Adrenal gland (tissue), 12 donors: ENCODE measurements around the gene PTGDR2. TPM values are rescaled to one million over a fixed set of nuclear protein-coding genes. Genes with fewer than 3 reads are reported as not detected.

Experiments
- DNase-seq, 7 donors: peaks; one replicate each; pipeline ENCODE4 v3.0.0-alpha.2; 2019 to 2020
- H3K27ac ChIP-seq, 5 donors: fragments of 200-600 bp; sonication (generic) in 4 of 5; 1 replicate in 3 of 5; 2 replicates in 2 of 5; pipeline versions ENCODE4 v1.5.1 to v1.8.0; 2016 to 2020; ENCODE audit warnings: mild to moderate bottlenecking in 1 of 5
- H3K27me3 ChIP-seq: fragments of 200-600 bp; 2 replicates; pipeline ENCODE4 v1.8.0; 2021
- H3K36me3 ChIP-seq, 2 donors: fragments of 200-600 bp; replicated peaks in 1 of 2; 1 replicate in 1 of 2; 2 replicates in 1 of 2; pipeline versions ENCODE4 v1.5.1 to v1.8.0; 2018 to 2022
- H3K4me1 ChIP-seq, 2 donors: fragments of 200-600 bp; replicated peaks in 1 of 2; 1 replicate in 1 of 2; 2 replicates in 1 of 2; pipeline versions ENCODE4 v1.5.1 to v1.8.0; 2018 to 2021
- H3K4me3 ChIP-seq, 4 donors: fragments of 200-600 bp; sonication (generic) in 3 of 4; one replicate each; pipeline ENCODE4 v1.5.1; 2016 to 2018
- H3K9me3 ChIP-seq, 3 donors: fragments of 200-600 bp; sonication (generic) in 1 of 3; replicated peaks in 1 of 3; 1 replicate in 2 of 3; 2 replicates in 1 of 3; pipeline versions ENCODE4 v1.5.1 to v1.8.0; 2016 to 2021
- POLR2A ChIP-seq, 2 donors: fragments of 450-650 bp; IDR thresholded peaks; one replicate each; pipeline ENCODE4 v1.6.1; 2017; ENCODE audit warnings: antibody characterized with exemption in 2 of 2, mild to moderate bottlenecking in 2 of 2, moderate library complexity in 1 of 2
- WGBS, 4 donors: extraction: QIAGEN DNeasy Blood & Tissue Kit in 2 of 4; methylation state at CpG; one replicate each; pipeline versions ENCODE4 v1.1.5 to v1.1.7; 2013 to 2017; 5-methylcytosine and 5-hydroxymethylcytosine counted together
- intact Hi-C, 2 donors: fragments of 100-400 bp; cut with DNase I; formaldehyde crosslinking; loops; one replicate each; pipeline versions ENCODE4 v1.14.1 to v1.15.0; 2022 to 2023
- polyA plus RNA-seq, 3 donors: library from polyadenylated mRNA; stranded (reverse); fragments of 200-250 nt in 2 of 3; fragments of 350-450 nt in 1 of 3; fragmentation: Illumina TruSeq in 1 of 3; extraction: RNeasy Lipid Tissue Mini Kit (QIAGEN cat#74804) in 1 of 3; gene quantifications; one replicate each; pipeline ENCODE4 v1.2.3, GENCODE V29; 2013 to 2014
- total RNA-seq, 9 donors: library from RNA; depleted of rRNA in 4 of 9; stranded (reverse); fragments of >200 nt in 4 of 9; fragments of 120-200 nt in 1 of 9; fragmentation: NEBNext Ultra II Directional in 1 of 9; extraction: Animal tissue kit (Norgen Biotek cat#: 25700) in 1 of 9; gene quantifications; one replicate each; pipeline versions ENCODE4 v1.1.0 to v1.2.4, GENCODE V29; 2013 to 2023
- TF ChIP-seq, protein P1 (sequence below), 6 experiments: fragments of 450-650 bp in 4 of 6; fragments of 200-600 bp in 2 of 6; sonication (generic) in 1 of 6; IDR thresholded peaks; 1 replicate in 5 of 6; 2 replicates in 1 of 6; pipeline versions ENCODE4 v1.5.1 to v1.8.0; 2016 to 2021; ENCODE audit warnings: antibody characterized with exemption in 6 of 6, mild to moderate bottlenecking in 2 of 6, moderate library complexity in 1 of 6
- donor health status: healthy with polysubstance abuse.
- donor health status: Bipolar disorder and iron deficiency.
- donor health status: DM: yes; HTN: yes; CAD: no.
- donor health status: DM: no; HTN: no; CAD: no.
- donor health status: DM: no; HTN: no; CAD: no.
- donor health status: DM: yes; HTN: yes; CAD: no.

PTGDR2 gene
- total and polyA plus RNA-seq, 12 donors = 0.17 to 0.61 (median 0.24) TPM; not detected in 7

GRCh38 chr11:60809249-60809648 is 46.5 kb downstream of the PTGDR2 start:
- no peak for DNase-seq

GRCh38 chr11:60803273-60803936 is 52.3 kb downstream of the PTGDR2 start:
- WGBS, 4 donors = 55 to 73% (median 69%) methylated on average over 7 of the region's 7 CpGs
- Histone ChIP-seq H3K4me3 (no peak overlapping the region), H3K36me3 (no peaks in the 10 kb centered on the region), H3K27me3 (no peaks in the 10 kb centered on the region), H3K4me1 (no peaks in the 10 kb centered on the region), H3K27ac (no peak overlapping the region), H3K9me3 (no peaks in the 10 kb centered on the region)
- DNase-seq = no peak
- intact Hi-C loops = no loop called here
- TF ChIP-seq POLR2A (IDR thresholded peaks at IDR 0.05) = no peak

More at GRCh38 chr11:60809249-60809648, 46.5 kb downstream of the PTGDR2 start:
- Histone ChIP-seq H3K27me3 (no peaks in the 10 kb centered on the region), H3K27ac (no peak overlapping the region), H3K9me3 (no peaks in the 10 kb centered on the region), H3K4me3 (no peak overlapping the region), H3K4me1 (no peaks in the 10 kb centered on the region), H3K36me3 (no peaks in the 10 kb centered on the region)
- WGBS, 4 donors = 46 to 74% (median 56%) methylated on average over 2 to 3 of the region's 3 CpGs
- TF ChIP-seq, protein P1, sequence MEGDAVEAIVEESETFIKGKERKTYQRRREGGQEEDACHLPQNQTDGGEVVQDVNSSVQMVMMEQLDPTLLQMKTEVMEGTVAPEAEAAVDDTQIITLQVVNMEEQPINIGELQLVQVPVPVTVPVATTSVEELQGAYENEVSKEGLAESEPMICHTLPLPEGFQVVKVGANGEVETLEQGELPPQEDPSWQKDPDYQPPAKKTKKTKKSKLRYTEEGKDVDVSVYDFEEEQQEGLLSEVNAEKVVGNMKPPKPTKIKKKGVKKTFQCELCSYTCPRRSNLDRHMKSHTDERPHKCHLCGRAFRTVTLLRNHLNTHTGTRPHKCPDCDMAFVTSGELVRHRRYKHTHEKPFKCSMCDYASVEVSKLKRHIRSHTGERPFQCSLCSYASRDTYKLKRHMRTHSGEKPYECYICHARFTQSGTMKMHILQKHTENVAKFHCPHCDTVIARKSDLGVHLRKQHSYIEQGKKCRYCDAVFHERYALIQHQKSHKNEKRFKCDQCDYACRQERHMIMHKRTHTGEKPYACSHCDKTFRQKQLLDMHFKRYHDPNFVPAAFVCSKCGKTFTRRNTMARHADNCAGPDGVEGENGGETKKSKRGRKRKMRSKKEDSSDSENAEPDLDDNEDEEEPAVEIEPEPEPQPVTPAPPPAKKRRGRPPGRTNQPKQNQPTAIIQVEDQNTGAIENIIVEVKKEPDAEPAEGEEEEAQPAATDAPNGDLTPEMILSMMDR (IDR thresholded peaks at IDR 0.05) = no peak
- no peak for TF ChIP-seq POLR2A (IDR thresholded peaks at IDR 0.05)
- intact Hi-C loops = no loop called here

DNA sequence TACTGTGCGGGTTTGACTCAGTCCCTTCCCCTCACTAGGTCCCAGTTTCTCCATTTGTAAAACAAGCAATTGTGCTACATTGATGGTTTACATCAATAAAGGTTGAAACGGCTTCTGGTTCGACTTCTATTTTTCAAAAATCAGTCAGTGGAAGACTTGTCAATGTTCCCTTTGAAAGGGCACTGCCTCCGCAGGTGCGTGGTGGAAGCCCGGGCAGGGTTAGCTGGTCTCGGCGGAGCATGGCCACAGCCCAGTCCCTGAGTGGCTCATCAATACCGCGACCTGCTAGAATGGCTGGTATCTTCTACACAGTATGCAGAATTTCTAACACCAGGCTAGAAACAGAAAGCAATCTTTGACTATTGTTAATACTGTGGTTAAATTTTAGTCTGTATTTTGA is 54.6 kb downstream of the PTGDR2 start:
- H3K4me1 ChIP-seq = no peaks in the 10 kb centered on the region

More for the DNA sequence above, 54.6 kb downstream of the PTGDR2 start:
- 87 to 89% (median 88%) methylated on average over 10 of the region's 10 CpGs for WGBS, 4 donors
- Histone ChIP-seq H3K4me3 (no peak overlapping the region), H3K27ac (no peak overlapping the region), H3K36me3 (no peaks in the 10 kb centered on the region), H3K27me3 (peaks cover 6% of the 10 kb centered on the region), H3K9me3 (no peaks in the 10 kb centered on the region)
- intact Hi-C loops = no loop called here
- DNase-seq = no peak
- TF ChIP-seq, protein P1 (IDR thresholded peaks at IDR 0.05) = no peak
- TF ChIP-seq POLR2A (IDR thresholded peaks at IDR 0.05) = no peak

Other genes with a start within 250 kb of the PTGDR2 start
- under 1 TPM in 2 of 9 donors, not detected in 7; 0.46 to 0.67 TPM for gene MS4A8, start 156.3 kb downstream of the PTGDR2 start, total RNA-seq
- gene MS4A8, start 156.3 kb downstream of the PTGDR2 start, polyA plus RNA-seq = 1 to 10 TPM in 2 of 3 donors, under 1 TPM in 1; 0.27 to 2.0 (median 1.5) TPM
- not detected for gene MS4A18, start 131.2 kb downstream of the PTGDR2 start, total RNA-seq
- not detected for gene MS4A18, start 131.2 kb downstream of the PTGDR2 start, polyA plus RNA-seq
- gene MS4A15, start 99.1 kb downstream of the PTGDR2 start, total RNA-seq = under 1 TPM in 2 of 9 donors, not detected in 7; 0.25 to 0.28 TPM
- gene MS4A15, start 99.1 kb downstream of the PTGDR2 start, polyA plus RNA-seq = under 1 TPM in 2 of 3 donors, not detected in 1; 0.07 to 0.22 TPM
- gene MS4A10, start 70.6 kb downstream of the PTGDR2 start, total RNA-seq = not detected
- not detected for gene MS4A10, start 70.6 kb downstream of the PTGDR2 start, polyA plus RNA-seq
- 10 to 100 TPM; 25.1 to 52.4 (median 30.2) TPM for gene CCDC86, start 13.8 kb downstream of the PTGDR2 start, total RNA-seq
- gene CCDC86, start 13.8 kb downstream of the PTGDR2 start, polyA plus RNA-seq = 10 to 100 TPM; 14.7 to 50.9 (median 22.6) TPM
- gene ZP1, start 11.6 kb upstream of the PTGDR2 start, total RNA-seq = 1 to 10 TPM in 3 of 9 donors, under 1 TPM in 4, not detected in 2; 0.25 to 6.3 (median 0.83) TPM
- 1 to 10 TPM in 1 of 3 donors, under 1 TPM in 2; 0.24 to 1.4 (median 0.48) TPM for gene ZP1, start 11.6 kb upstream of the PTGDR2 start, polyA plus RNA-seq
- gene PRPF19, start 50.6 kb upstream of the PTGDR2 start, total RNA-seq = 100 to 1,000 TPM in 3 of 9 donors, 10 to 100 TPM in 6; 45.5 to 129 (median 97.1) TPM
- gene PRPF19, start 50.6 kb upstream of the PTGDR2 start, polyA plus RNA-seq = 100 to 1,000 TPM; 101 to 107 (median 103) TPM
- gene TMEM109, start 58.2 kb upstream of the PTGDR2 start, total RNA-seq = 100 to 1,000 TPM in 3 of 9 donors, 10 to 100 TPM in 6; 29.3 to 115 (median 86.7) TPM
- 10 to 100 TPM; 38.0 to 66.3 (median 65.0) TPM for gene TMEM109, start 58.2 kb upstream of the PTGDR2 start, polyA plus RNA-seq
- gene TMEM132A, start 68.5 kb upstream of the PTGDR2 start, total RNA-seq = 10 to 100 TPM; 14.4 to 66.1 (median 39.6) TPM
- 10 to 100 TPM in 2 of 3 donors, 1 to 10 TPM in 1; 3.4 to 48.9 (median 37.9) TPM for gene TMEM132A, start 68.5 kb upstream of the PTGDR2 start, polyA plus RNA-seq
- 10 to 100 TPM in 8 of 9 donors, 1 to 10 TPM in 1; 6.7 to 34.9 (median 28.9) TPM for gene SLC15A3, start 96.2 kb upstream of the PTGDR2 start, total RNA-seq
- gene SLC15A3, start 96.2 kb upstream of the PTGDR2 start, polyA plus RNA-seq = 10 to 100 TPM; 15.8 to 57.7 (median 37.2) TPM
- gene CD6, start 115.7 kb upstream of the PTGDR2 start, total RNA-seq = 1 to 10 TPM in 7 of 9 donors, under 1 TPM in 2; 0.22 to 8.4 (median 2.2) TPM
- 1 to 10 TPM in 1 of 3 donors, under 1 TPM in 2; 0.37 to 3.0 (median 0.67) TPM for gene CD6, start 115.7 kb upstream of the PTGDR2 start, polyA plus RNA-seq
- gene CD5, start 246.5 kb upstream of the PTGDR2 start, total RNA-seq = 10 to 100 TPM in 1 of 9 donors, 1 to 10 TPM in 1, under 1 TPM in 7; under 0.01 to 14.4 (median 0.80) TPM
- gene CD5, start 246.5 kb upstream of the PTGDR2 start, polyA plus RNA-seq = under 1 TPM; 0.18 to 0.48 (median 0.20) TPM